ENCODE measurements around the gene LZTS2.
"Not testable (repeated sequence)": the region's sequence is repeated elsewhere in the genome, so short reads cannot be mapped to it uniquely, and the experiment has no call there.

The LZTS2 gene

DNA sequence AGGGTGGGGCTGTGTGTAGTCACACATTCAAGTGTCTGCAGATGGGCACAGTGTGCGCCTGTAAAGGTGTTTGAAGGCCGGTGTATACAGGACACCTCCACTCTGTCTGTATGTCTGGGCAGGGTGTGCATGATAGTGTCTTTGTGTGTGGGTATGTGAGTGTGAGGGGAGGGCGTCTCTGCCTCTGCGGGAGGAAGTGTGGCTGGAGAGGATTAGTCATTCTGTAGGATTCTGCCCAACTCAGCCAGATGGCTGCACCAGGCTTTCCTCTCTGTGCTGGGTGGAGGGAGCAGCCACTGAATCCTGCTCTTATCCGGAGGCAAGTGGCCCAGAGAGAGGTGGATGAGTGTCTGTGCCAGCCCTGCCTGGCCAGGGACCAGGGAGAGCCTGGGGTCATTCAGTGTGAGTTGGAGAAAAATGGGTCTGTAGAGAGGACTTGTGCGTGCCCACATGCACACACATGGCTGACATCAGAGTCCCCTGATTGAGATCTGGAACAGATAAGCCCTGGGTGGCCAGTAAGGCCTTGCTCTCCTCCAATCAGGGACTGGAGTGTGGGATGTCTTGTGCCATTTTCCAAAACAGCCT, 33.1 kb downstream of the LZTS2 start:
- DNase-seq (ENCODE audit: low read depth): peak; percentile 21

DNA sequence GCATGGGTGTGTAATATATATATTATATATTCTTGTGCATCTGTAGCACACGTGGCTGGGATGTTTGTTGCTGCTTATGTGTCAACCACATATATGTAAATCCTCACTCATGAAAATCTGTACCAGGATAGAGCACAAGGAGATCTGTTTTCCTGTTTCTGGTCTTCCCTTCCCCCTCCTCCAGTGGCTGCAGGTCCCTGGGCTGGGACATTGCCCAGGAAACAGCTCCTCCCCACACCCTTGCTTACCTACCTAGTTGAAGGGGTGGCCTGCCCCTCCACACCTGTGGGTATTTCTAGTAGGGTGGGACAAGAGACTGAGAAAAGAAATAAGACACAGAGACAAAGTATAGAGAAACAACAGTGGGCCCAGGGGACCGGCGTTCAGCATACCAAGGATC, 33.7 kb downstream of the LZTS2 start:
- DNase-seq (ENCODE audit: low read depth): no peak

DNA sequence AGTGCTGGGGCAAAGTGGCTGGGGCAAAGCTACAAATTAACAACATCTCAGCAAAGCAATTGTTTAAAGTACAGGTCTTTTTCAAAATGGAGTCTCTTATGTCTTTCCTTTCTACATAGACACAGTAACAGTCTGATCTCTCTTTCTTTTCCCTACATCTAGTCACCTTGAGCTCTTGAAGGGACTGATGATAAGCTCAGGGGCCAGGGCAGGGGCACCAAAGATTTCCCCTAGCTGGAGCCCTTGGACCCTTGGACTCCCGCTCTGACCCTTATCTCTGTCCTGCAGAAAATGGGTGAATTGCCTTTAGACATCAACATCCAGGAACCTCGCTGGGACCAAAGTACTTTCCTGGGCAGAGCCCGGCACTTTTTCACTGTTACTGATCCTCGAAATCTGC, 34.8 kb downstream of the LZTS2 start:
- not testable (repeated sequence) for DNase-seq (ENCODE audit: low read depth)

DNA sequence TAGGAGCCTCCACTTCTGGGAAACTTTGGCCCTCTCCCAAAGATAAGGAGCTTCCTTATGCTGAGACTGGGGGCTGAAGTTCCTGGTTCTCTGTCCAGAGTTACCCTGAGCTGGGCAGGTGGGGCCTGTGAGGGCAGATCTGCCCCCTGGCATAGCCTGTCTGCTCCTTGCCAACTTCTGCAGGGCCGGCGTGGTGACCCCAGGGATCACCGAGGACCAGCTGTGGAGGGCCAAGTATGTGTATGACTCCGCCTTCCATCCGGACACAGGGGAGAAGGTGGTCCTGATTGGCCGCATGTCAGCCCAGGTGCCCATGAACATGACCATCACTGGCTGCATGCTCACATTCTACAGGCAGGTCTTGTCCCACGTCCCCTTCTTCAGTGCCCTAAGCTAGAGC, 35.7 kb downstream of the LZTS2 start:
- DNase-seq (ENCODE audit: low read depth): no peak

DNA sequence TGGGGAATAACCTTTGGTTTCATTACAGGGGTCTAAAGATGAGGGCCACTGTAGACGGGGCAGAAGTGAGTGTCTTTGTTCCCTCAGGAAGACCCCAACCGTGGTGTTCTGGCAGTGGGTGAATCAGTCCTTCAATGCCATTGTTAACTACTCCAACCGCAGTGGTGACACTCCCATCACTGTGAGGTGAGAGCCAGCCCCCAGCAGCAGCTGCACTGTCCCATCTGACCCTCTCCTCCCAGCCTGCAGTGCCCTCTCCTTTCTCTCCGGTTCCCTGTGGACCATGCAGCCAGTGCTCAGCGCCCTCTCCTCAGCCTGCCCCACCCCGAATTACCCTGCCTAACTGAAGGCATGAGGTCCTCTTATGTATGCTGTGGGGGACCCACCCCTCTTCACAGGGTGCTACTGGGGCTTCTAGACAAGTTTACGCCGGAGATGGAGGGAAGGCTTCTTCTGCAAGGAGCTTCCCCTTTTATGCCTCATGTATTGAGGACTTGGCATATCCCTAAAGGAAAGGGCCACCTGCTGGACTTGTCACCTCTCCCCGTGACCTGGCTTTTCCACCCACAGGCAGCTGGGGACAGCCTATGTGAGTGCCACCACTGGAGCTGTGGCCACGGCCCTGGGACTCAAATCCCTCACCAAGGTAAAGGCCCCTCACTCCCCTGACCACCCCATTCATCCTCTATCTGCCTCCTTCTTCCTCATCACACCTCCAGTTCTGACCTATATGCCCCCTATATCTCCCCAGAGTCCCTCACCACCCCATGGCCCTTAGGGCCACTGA, 36.5 kb downstream of the LZTS2 start:
- DNase-seq (ENCODE audit: low read depth): no peak

DNA sequence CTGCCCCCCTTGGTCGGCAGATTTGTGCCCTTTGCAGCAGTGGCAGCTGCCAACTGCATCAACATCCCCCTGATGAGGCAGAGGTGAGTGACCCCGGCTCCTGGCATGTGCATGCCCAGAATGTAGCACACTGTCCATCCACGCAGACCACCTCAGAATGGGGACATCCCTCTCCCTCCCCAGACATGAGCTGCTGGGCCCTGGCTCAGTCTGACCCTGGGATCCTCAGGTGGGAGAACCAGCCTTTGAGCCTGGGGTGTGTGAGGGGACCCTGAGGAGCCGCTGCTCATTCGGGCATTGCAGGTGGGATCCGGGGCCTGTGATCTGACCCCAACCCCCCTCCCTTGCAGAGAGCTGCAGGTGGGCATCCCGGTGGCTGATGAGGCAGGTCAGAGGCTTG, 37.1 kb downstream of the LZTS2 start:
- no peak for DNase-seq (ENCODE audit: low read depth)

DNA sequence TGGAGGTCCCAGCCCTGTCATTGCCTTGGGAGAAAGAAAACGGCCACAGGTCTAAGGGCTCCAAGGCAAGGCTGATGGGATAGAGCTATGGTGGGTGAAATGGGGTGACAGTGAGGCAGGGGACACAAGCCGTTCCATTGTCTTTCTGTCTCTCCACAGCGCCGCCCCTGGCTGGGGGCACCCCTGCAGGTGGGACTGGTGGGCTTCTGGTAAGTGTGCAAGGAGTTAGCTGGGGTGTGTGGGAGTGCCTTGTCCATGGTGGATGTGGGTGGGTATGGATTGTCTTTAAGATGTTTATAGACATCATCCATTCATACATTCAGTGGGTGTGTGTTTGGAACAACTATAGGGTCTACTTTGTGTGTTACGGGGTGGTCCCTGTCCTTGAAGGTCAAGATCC, 38.9 kb downstream of the LZTS2 start:
- DNase-seq (ENCODE audit: low read depth): no peak

DNA sequence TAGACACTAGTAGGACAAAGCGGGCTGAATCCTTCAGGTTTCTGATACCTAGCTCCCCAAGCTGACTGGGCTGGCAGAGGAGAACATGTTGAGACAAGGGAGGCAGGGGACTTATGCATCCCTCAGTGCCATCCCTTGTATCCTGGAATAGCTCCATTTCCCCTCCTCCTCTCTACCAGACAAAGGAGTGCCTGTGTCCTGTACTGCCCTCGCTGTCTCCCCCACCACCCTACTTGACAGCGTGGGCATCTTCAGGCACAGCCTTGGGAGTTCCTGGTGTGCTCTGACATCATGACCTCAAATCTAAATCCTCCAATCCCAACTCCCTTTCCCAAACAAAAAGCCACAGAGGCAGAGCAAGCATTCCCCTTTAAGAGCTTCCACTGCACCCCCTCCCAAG, 40.5 kb downstream of the LZTS2 start:
- DNase-seq (ENCODE audit: low read depth): no peak

DNA sequence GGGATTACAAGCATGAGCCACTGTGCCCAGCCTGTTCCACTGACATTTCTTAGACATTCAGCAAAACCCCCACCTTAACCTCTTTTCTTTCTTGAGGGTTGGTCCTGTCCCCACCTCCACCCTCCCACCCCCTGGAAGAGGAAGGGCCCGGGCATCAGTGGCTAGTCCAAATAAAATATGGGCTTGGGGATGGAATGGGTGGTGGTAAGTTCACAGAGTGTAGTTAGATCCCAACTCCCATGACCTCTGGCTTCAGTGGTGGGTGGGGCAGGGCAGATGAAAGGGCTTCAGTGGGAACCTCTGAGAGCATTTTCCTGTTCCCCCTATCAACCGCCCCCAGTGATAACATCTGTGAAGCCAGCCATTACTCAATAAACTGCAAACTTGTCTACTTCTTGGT, 41.2 kb downstream of the LZTS2 start:
- no peak for DNase-seq (ENCODE audit: low read depth)

DNA sequence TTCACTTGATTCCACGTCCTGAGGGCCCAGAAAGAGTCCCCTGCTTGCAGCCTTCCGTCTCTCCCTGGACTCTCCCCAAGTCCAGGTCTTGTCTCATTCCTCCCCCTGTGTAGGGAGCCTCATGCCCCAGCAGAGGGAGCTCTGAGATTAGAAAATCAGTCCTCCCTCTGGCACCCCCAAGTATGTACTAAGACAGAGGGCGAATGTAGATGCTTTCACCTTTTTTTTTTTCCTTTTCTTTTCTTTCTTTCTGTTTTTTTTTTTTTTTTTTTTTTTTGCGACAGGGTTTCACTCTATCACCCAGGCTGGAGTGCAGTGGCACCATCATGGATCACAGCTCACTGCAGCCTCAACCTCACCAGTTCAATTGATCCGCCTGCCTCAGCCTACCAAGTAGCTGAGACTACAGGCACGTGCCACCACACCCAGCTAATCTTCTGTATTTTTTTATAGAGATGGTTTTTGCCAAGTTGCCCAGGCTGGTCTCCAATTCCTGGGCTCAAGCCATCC, 41.7 kb downstream of the LZTS2 start:
- DNase-seq (ENCODE audit: low read depth): no peak

DNA sequence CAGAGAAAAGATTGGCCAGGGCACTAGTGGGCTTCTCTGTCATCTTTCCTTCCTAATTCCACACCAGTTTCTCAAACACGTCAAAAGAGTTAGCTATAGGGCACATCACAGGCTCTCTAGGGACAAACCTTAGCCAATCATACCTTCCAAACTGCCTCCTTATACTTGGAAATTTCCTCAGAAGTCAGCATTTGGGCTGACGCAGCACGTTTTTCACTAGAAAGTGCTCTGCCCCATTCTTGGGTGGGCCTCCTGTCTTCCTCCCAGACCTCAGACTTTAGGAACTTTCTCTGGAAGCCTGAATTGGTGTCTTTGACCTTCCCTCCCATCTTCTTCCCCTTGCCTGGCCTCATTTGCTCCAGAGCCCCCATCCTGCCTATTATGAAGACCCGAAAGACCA, 42.5 kb downstream of the LZTS2 start:
- DNase-seq (ENCODE audit: low read depth): no peak

DNA sequence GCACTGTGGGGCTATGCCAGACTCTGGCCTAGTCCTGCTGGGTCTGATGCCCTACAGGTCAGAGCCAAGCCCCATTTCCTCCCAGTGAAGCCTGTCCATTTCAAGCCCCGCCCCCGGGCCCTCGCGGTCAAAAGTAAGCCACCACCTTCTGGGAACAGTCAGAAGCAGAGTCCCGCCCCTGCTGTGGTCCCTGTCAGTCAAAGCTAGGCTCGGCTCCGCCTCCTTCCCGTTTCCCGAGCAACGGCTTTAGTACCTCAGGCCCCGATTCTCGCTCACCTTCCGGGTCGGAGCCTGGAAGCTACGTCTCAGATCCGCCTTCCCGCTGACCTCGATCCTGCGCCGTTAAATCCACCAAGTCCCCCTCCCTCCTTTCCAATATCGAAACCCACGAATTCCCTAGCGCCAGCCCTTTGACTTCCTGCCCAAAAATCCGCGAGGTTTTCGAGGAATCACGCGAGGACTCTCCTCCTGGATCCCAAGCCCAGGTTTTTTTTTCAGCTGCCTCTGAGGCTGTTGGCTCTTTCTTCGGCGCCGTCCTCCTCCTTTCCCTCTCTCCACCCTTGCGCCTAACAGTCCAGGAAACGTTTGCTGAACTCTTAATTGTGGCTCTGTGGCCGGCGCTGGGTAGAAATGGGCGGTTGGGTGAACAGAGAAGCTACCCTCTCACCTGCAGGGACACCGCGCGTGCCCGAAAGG, 43.2 kb downstream of the LZTS2 start:
- DNase-seq (ENCODE audit: low read depth): peak; percentile 74

DNA sequence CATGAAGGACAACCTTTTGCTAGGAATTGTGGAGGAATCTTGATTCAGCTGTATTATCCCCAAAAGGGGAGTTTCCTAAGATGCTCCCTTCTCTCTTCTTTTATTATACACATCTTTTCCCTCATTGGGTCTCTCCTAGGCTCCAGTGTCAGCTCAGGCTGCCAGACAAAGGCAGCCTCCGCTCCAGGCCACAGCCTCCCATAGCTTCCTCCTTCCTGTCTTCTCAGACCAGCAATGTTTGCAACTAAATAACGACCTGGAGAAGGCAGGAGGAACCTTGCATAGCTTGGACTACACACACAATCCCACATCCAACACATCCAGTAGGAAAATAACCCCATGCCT, 43.7 kb downstream of the LZTS2 start:
- DNase-seq (ENCODE audit: low read depth): no peak

DNA sequence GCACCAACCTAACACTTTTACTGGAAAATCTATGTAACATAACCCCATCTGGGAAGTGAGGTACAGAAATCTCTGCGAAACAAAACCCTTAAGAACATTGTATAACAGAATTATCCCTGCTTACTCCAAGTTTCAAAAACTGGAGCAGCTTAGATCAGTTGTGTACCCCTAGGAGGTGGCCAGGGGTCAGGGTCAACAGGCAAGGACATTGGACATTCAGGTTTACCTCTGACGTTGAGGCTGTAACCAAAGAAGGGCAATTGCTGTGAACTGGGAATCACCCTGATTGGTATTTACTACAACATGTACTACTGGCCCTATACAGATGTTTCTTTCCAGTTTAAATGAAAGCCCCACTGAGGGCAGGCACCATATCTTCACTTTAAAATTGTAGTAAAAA, 44.5 kb downstream of the LZTS2 start:
- no peak for DNase-seq (ENCODE audit: low read depth)

DNA sequence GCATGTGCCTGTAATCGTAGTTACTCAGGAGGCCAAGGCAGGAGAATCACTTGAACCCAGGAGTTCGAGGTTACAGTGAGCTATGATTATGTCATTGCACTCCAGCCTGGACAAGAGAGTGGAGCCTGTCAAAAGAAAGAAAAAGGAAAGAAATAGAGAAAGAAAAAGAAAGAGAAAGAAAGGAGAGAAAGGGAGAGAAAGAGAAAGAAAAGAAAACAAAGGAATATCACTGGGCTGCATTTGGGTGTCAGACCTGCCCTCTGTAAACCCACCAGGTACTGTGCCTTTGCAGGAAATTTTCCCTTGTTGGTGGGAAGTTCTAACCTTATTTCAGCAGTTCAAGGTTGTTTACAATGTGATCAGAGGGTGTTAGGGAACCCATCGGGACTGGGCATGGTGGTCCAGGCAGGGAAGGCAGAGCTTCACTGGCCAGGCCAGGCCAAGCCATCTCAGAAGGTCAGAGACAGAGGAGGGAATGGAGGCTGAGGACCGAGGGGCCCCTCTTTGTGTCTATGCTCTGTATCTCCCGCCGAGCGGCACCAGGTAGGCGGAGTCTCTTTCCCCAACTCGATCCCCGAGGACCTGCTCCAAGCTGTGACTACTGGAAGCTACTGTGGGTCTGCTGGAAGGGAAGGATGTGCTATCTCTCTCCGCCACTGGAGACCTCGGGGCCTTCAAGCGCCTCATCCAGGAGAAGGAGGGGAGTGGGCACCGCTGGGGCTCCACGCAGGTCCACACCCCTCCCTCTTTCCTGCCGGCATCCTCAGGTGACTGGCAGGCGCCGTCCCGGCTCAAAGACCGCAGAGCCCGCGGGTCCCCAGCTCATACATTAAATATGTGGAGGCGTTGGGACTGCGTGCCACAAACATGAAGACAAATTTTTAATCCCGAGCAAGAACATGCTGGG, 47.0 kb downstream of the LZTS2 start:
- no peak for DNase-seq (ENCODE audit: low read depth)

DNA sequence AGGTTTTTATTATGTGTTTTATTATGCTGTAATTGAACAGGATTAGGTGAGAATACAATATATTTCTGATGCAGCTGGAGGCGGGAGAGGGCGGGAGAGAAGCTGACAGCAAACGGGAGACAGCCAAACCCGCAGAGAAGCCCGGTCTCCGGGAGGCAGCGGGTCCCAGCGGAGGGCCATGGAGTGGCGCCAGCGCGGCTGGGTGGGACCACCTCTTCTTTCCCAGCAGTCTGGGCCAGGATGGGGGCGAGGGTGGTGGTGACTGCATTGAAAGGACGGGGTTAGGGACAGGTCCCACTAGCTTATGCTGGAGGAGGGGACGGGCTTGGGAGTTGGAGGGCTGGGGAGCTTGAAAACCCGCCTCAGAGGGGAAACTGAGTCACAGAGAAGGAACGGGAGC, 47.7 kb downstream of the LZTS2 start:
- DNase-seq (ENCODE audit: low read depth): no peak

DNA sequence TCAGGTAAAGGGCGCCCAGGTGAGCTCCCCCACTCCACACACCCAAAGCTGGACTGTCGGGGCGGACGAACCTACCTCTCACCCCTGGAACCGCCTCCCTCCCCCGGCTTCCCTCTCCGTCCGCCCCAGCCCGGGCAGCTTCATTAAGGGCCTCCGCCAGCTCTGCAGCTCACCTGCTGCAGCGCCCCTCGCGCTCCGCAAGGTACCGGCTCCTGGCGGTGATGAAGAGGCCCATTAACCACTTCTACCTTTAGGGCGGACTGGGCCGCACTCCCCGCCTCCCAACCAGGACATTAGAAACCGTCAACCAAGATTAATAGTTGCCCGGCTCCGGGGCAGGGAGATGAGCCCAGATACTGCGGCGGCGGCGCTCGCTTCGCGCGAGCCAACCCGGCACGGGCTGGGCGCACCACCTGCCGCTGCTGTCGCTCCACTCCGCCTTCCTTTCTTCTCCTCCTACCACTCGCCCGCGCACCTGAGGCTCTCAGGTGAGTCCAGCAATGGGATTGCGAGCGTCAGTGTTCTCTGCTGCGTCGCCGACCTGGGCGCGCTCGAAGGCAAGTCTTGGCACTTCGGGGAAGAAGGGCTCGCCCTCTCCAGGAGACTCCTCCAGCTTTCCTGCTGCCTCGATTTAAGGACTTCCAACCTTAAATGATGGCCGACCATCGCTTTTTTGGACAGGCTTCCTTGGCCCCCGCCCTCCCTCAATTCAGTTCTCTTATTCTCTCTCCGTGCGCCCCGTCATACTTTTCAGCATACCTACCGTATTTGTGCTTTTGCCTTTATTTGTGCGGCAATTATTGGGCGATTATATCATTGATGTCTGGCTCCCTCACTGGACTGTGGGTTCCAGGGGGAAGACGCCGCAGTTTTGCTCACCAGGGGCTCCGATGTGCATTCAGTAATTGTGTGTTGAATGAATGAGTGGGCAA, 48.6 kb downstream of the LZTS2 start:
- DNase-seq (ENCODE audit: low read depth): no peak

DNA sequence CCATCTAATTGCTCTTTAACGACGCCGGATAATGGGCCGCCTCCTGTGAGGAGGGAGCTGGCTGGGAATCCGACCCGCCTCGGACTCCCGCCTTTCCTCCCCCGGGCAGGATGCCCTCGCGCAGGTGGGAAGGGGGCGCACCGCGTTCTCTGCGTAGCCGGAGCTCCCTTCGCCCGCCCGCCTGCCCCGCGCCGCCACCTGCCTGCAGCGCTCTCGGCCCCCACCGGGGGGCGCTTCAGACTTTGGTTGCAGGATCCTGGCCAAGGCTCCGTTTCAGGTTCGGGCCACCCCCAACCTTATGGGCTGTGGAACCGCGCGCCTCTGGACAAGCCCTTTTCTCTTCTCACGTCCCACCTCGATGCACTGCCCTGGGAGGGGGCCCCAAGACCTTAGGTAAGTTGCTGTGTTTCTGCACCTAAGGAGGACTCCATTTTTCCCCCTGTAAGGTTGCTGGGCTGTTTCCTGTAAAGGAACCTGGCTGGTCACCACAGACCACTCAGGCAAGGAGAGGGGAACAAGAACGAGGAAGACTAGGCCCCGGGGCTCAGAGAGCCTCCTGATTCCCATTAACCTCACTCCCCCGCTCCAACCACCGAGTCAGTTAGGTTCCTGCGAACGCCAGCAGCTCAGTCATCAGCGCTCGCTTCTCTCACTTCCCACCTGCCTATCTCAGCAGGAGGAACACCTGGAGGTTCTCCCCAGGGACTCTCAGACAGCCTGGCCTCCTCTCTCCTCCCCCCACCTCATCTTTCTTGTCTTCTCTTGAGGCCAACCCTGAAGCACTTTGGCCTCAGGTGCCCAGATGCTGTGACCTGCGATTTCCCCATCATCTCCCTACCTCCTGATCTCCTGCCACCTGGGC, 50.8 kb downstream of the LZTS2 start:
- DNase-seq (ENCODE audit: low read depth): peak; percentile 72

DNA sequence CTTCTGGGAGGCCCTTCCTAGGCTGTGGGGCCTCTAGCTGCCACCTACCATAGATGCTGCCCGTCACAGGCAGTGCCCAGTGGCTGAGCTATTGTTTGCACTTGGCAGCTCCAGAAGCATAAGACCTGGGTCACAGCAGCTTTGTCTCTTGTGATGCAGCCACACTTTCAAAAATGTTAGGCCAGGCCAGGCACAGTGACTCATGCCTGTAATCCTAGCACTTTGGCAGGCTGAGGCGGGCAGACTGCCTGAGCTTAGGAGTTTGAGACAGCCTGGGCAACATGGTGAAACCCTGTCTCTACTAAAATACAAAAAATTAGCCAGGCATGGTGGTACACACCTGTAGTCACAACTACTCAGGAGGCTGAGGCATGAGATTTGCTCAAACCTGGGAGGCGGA, 52.7 kb downstream of the LZTS2 start:
- DNase-seq (ENCODE audit: low read depth): no peak

DNA sequence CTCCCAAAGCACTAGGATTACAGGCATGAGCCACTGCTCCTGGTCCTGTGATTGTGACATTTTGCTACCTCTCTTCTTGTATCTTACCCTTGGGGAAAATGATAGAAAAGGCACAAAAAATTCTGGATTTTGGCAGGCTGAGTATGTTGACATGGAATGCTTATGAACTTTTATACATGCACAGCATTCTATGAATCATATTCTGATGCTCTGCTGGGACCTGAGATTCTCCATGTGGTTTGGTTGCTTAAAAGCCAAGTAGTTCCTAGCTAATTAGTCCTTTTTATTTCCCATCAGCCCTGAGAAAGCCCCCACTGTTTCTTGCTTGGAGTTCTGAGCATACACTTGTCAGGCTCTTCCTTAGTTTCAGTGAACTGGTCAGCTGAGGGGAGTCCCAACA, 53.9 kb downstream of the LZTS2 start:
- DNase-seq (ENCODE audit: low read depth): no peak

All from stimulated activated CD8-positive, alpha-beta memory T cell treated with anti-CD3 and anti-CD28 coated beads, Interleukin-15, amount 100 ng/mL, for 24 hours (primary cell).